LNCaP clone FGC (cell line): ENCODE results near the gene FOXP1.

Source experiments
- DNase-seq: peaks from one replicate; pipeline ENCODE4 v3.0.0-alpha.2; 2011; ENCODE audit warnings: low read depth
- H3K4me3 ChIP-seq: 2 replicates; pipeline ENCODE4 v1.5.1; 2011; ENCODE audit warnings: mild to moderate bottlenecking, low read depth, low read length, control low read depth
- CTCF ChIP-seq: IDR thresholded peaks from 2 replicates; pipeline ENCODE4 v1.5.1; 2012; ENCODE audit warnings: mild to moderate bottlenecking; ENCODE audit not compliant: control insufficient read depth, insufficient read depth; ENCODE audit errors: extremely low read depth

Gene FOXP1

GRCh38 chr3:71050538-71051258 lies 532.8 kb downstream of the FOXP1 start:
- no peak for TF ChIP-seq CTCF
- no peak overlapping the region for H3K4me3 ChIP-seq
- no peak for DNase-seq

GRCh38 chr3:71050166-71050537 lies 533.4 kb downstream of the FOXP1 start:
- no peak overlapping the region for H3K4me3 ChIP-seq
- no peak for TF ChIP-seq CTCF
- DNase-seq: no peak

GRCh38 chr3:71048948-71049347 lies 534.6 kb downstream of the FOXP1 start:
- no peak overlapping the region for H3K4me3 ChIP-seq
- no peak for TF ChIP-seq CTCF
- DNase-seq: no peak

GRCh38 chr3:71047616-71048531 lies 535.7 kb downstream of the FOXP1 start:
- H3K4me3 ChIP-seq: no peak overlapping the region
- DNase-seq: no peak
- TF ChIP-seq CTCF: no peak

GRCh38 chr3:71046791-71047190 lies 536.7 kb downstream of the FOXP1 start:
- H3K4me3 ChIP-seq: no peak overlapping the region
- no peak for DNase-seq
- TF ChIP-seq CTCF: no peak

- no peak for DNase-seq
- no peak for TF ChIP-seq CTCF
- no peak overlapping the region for H3K4me3 ChIP-seq
Measured at GRCh38 chr3:71045917-71046282, 537.6 kb downstream of the FOXP1 start.
